Calu3 (cell line): Measurements from ENCODE around the gene UNC5C. TPM values are rescaled to one million over a fixed set of nuclear protein-coding genes. Genes with fewer than 3 reads are reported as not detected.

Experiments used
- BruUV-seq: library from RNA; stranded (reverse); fragments of 400-500 nt; replicated peaks from 2 replicates; lab custom pipeline; 2021; lab: Mats Ljungman, UMichigan
- CTCF ChIA-PET: fragments of 300-600 bp; sonication (Branson Sonifier 250); formaldehyde crosslinking; loops from one replicate; lab custom pipeline; 2022; ENCODE audit warnings: antibody characterized with exemption; lab: Charles Lee
- DNase-seq: peaks from one replicate; pipeline ENCODE4 v3.0.0; 2022
- H3K27ac Mint-ChIP-seq: one replicate; pipeline ENCODE4 v1.8.0; 2022; ENCODE audit warnings: mixed read lengths; ENCODE audit not compliant: unreplicated experiment
- H3K27me3 Mint-ChIP-seq: one replicate; pipeline ENCODE4 v1.8.0; 2022; ENCODE audit warnings: mixed read lengths; ENCODE audit not compliant: unreplicated experiment
- H3K36me3 Mint-ChIP-seq: one replicate; pipeline ENCODE4 v1.8.0; 2022; ENCODE audit warnings: mild to moderate bottlenecking, moderate library complexity, mixed read lengths; ENCODE audit not compliant: insufficient read depth, unreplicated experiment
- H3K4me1 Mint-ChIP-seq: one replicate; pipeline ENCODE4 v1.8.0; 2022; ENCODE audit warnings: mild to moderate bottlenecking, low read depth, mixed read lengths; ENCODE audit not compliant: unreplicated experiment
- H3K4me3 Mint-ChIP-seq: one replicate; pipeline ENCODE4 v1.8.0; 2022; ENCODE audit warnings: mild to moderate bottlenecking, low read depth, moderate library complexity, mixed read lengths; ENCODE audit not compliant: unreplicated experiment
- H3K9me3 Mint-ChIP-seq: one replicate; pipeline ENCODE4 v1.8.0; 2022; ENCODE audit warnings: low read depth, mixed read lengths; ENCODE audit not compliant: unreplicated experiment
- CTCF ChIP-seq: fragments of 200-600 bp; IDR thresholded peaks from one replicate; pipeline ENCODE4 v1.8.0; 2022; ENCODE audit warnings: antibody characterized with exemption; ENCODE audit not compliant: unreplicated experiment
- intact Hi-C: fragments of 100-400 bp; cut with micrococcal nuclease; formaldehyde crosslinking; loops from one replicate; pipeline ENCODE4 v1.10.0; 2022; ENCODE audit not compliant: unreplicated experiment
- total RNA-seq: library from RNA; stranded (reverse); gene quantifications from 2 replicates; pipeline ENCODE4 v1.2.3, GENCODE V29; 2022

Gene UNC5C
- total RNA-seq, 1 experiment from 2014 or later, result not detected

GRCh38 chr4:95285797-95286196, 263.0 kb downstream of the UNC5C start:
- Mint-ChIP-seq H3K27me3 (no peaks in the 10 kb centered on the region), H3K9me3 (peaks cover 6% of the 10 kb centered on the region), H3K4me3 (no peak overlapping the region), H3K4me1 (peaks cover 6% of the 10 kb centered on the region), H3K36me3 (no peaks in the 10 kb centered on the region), H3K27ac (no peak overlapping the region)
- CTCF ChIA-PET, result no interaction called here
- TF ChIP-seq CTCF, result no peak
- no TSS peak for BruUV-seq
- DNase-seq, result no peak
- intact Hi-C loops, result no loop called here

GRCh38 chr4:95284655-95285054, 264.1 kb downstream of the UNC5C start:
- CTCF ChIA-PET, result no interaction called here
- intact Hi-C loops, result no loop called here
- DNase-seq, result no peak
- Mint-ChIP-seq H3K36me3 (no peaks in the 10 kb centered on the region), H3K9me3 (peaks cover 6% of the 10 kb centered on the region), H3K4me3 (no peak overlapping the region), H3K27me3 (no peaks in the 10 kb centered on the region), H3K4me1 (no peaks in the 10 kb centered on the region), H3K27ac (no peak overlapping the region)
- TF ChIP-seq CTCF, result no peak
- no TSS peak for BruUV-seq

GRCh38 chr4:95283320-95283719, 265.5 kb downstream of the UNC5C start:
- Mint-ChIP-seq H3K36me3 (no peaks in the 10 kb centered on the region), H3K27ac (no peak overlapping the region), H3K4me1 (no peaks in the 10 kb centered on the region), H3K27me3 (no peaks in the 10 kb centered on the region), H3K9me3 (peaks cover 4% of the 10 kb centered on the region), H3K4me3 (no peak overlapping the region)
- no peak for TF ChIP-seq CTCF
- CTCF ChIA-PET, result no interaction called here
- no TSS peak for BruUV-seq
- intact Hi-C loops, result no loop called here
- DNase-seq, result no peak

- no peaks in the 10 kb centered on the region for H3K9me3 Mint-ChIP-seq
- H3K4me3 Mint-ChIP-seq, result no peak overlapping the region
- H3K36me3 Mint-ChIP-seq, result no peaks in the 10 kb centered on the region
- no peaks in the 10 kb centered on the region for H3K4me1 Mint-ChIP-seq
- BruUV-seq, result no TSS peak
- intact Hi-C loops, result no loop called here
- no peak for TF ChIP-seq CTCF
- no peak overlapping the region for H3K27ac Mint-ChIP-seq
- CTCF ChIA-PET, result no interaction called here
- no peak for DNase-seq
- H3K27me3 Mint-ChIP-seq, result no peaks in the 10 kb centered on the region
Observed at GRCh38 chr4:95272797-95273196, 276.0 kb downstream of the UNC5C start.
